ENCODE data around the gene IRAK4.

DNA sequence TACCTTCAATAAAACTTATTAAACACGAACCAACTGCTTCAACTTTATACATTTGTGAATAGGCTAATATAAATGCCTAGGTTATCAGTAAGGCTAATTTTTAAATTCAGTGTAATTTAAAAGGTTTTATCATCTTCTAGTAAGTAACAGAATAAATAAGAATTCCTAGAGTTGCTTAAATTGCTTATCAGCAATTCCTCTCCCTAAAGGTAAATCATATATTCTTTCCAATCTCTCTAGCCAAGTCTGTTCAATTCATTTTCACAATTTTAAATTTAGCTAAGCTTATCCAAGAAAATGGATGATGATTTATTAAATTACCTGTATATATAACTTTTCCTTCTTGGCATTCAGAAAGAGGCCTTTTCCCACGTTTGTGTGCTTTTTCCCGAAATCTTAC, 4.7 kb upstream of the IRAK4 start:
- no peak for TF ChIP-seq POLR2A (IDR thresholded peaks at IDR 0.05; ENCODE audit: low read depth, low read length)
- no peak for TF ChIP-seq TAF1 (IDR thresholded peaks at IDR 0.05; ENCODE audit: low read depth, low read length)
- no peak for TF ChIP-seq POLR2AphosphoS5 (IDR thresholded peaks at IDR 0.05; ENCODE audit: low read depth, low read length)
- no peak for TF ChIP-seq POU2F2 (IDR thresholded peaks at IDR 0.05; ENCODE audit: low read depth, low read length)
- TF ChIP-seq SPI1 (IDR thresholded peaks at IDR 0.05; ENCODE audit: low read depth, low read length) = no peak

Data from GM12891 (cell line).